Measurements from ENCODE around the gene CHEK1.
"Not testable (repeated sequence)": the region's sequence is repeated elsewhere in the genome, so short reads cannot be mapped to it uniquely, and the experiment has no call there.

Gene CHEK1

GRCh38 chr11:125701858-125702621, 77.1 kb downstream of the CHEK1 start:
- no peak for DNase-seq

- not testable (repeated sequence) for DNase-seq
These were observed 79.7 kb downstream of the CHEK1 start for GRCh38 chr11:125704686-125705085.

- DNase-seq, result no peak
These were observed 95.8 kb downstream of the CHEK1 start for GRCh38 chr11:125720781-125721180.

GRCh38 chr11:125724125-125724524, 99.2 kb downstream of the CHEK1 start:
- DNase-seq, result peak; percentile 2
